ENCODE results near the gene GRIP1. TPM values are rescaled to one million over a fixed set of nuclear protein-coding genes. Genes with fewer than 3 reads are reported as not detected.

The GRIP1 gene
- total RNA-seq, 2 experiments from 2014 or later = 0.53 to 0.95 TPM

- no peaks in the 10 kb centered on the region for H3K4me1 Mint-ChIP-seq (ENCODE audit: low read depth)
- DNase-seq = no peak
- no peaks in the 10 kb centered on the region for H3K36me3 Mint-ChIP-seq
- CTCF ChIA-PET = interaction anchor here (0.6 to 3.7 kb wide), 2 partner anchors 43 to 135 kb away, joined by 3 to 17 read pairs; no protein-coding TSS in a partner anchor
- no peaks in the 10 kb centered on the region for H3K27me3 Mint-ChIP-seq
- POLR2A ChIA-PET = no interaction called here
- no peak overlapping the region for H3K4me3 Mint-ChIP-seq
- H3K9me3 Mint-ChIP-seq = no peaks in the 10 kb centered on the region
- intact Hi-C loops (cut with micrococcal nuclease) = loop anchor here (10.0 kb wide), 2 partner anchors 299 to 1089 kb away; no protein-coding TSS in a partner anchor
- no peak overlapping the region for H3K27ac Mint-ChIP-seq
Observed at GRCh38 chr12:66403746-66404145, 275.1 kb downstream of the GRIP1 start.

GRCh38 chr12:66399911-66400306 is 279.0 kb downstream of the GRIP1 start:
- ChIA-PET CTCF (no interaction called here), POLR2A (no interaction called here)
- no peak overlapping the region for H3K27ac Mint-ChIP-seq
- DNase-seq = no peak
- no peaks in the 10 kb centered on the region for H3K36me3 Mint-ChIP-seq
- intact Hi-C loops (cut with micrococcal nuclease) = loop anchor here (10.0 kb wide), 2 partner anchors 295 to 1085 kb away; no protein-coding TSS in a partner anchor
- H3K9me3 Mint-ChIP-seq = no peaks in the 10 kb centered on the region
- H3K4me1 Mint-ChIP-seq (ENCODE audit: low read depth) = no peaks in the 10 kb centered on the region
- peaks cover 11% of the 10 kb centered on the region for H3K27me3 Mint-ChIP-seq
- H3K4me3 Mint-ChIP-seq = no peak overlapping the region

- CTCF ChIA-PET = interaction anchor here (1.2 to 1.7 kb wide), 2 partner anchors 9 to 129 kb away, joined by 3 to 7 read pairs; no protein-coding TSS in a partner anchor
- no peak for DNase-seq
- H3K9me3 Mint-ChIP-seq = no peaks in the 10 kb centered on the region
- intact Hi-C loops (cut with micrococcal nuclease) = no loop called here
- POLR2A ChIA-PET = no interaction called here
- no peak overlapping the region for H3K4me3 Mint-ChIP-seq
- no peak overlapping the region for H3K27ac Mint-ChIP-seq
- no peaks in the 10 kb centered on the region for H3K36me3 Mint-ChIP-seq
- H3K27me3 Mint-ChIP-seq = peaks cover 15% of the 10 kb centered on the region
- H3K4me1 Mint-ChIP-seq (ENCODE audit: low read depth) = peaks cover 5% of the 10 kb centered on the region
Observed at GRCh38 chr12:66398931-66399910, 279.7 kb downstream of the GRIP1 start.

- Mint-ChIP-seq H3K4me3 (no peak overlapping the region), H3K9me3 (no peaks in the 10 kb centered on the region), H3K27ac (no peak overlapping the region), H3K4me1 (ENCODE audit: low read depth) (peaks cover 14% of the 10 kb centered on the region), H3K36me3 (no peaks in the 10 kb centered on the region), H3K27me3 (peaks cover 16% of the 10 kb centered on the region)
- ChIA-PET POLR2A (interaction anchor here (0.6 kb wide), 2 partner anchors 16 to 377 kb away, joined by 3 read pairs; no protein-coding TSS in a partner anchor), CTCF (interaction anchor here (1.7 kb wide), 1 partner anchor 11 kb away, joined by 7 read pairs; no protein-coding TSS in a partner anchor)
- DNase-seq = no peak
- intact Hi-C loops (cut with micrococcal nuclease) = no loop called here
Observed at GRCh38 chr12:66397574-66398290, 281.1 kb downstream of the GRIP1 start.

- ChIA-PET POLR2A (no interaction called here), CTCF (interaction anchor here (1.0 to 1.9 kb wide), 3 partner anchors 15 to 124 kb away, joined by 3 to 4 read pairs (median 3); no protein-coding TSS in a partner anchor)
- Mint-ChIP-seq H3K4me3 (no peak overlapping the region), H3K4me1 (ENCODE audit: low read depth) (peaks cover 14% of the 10 kb centered on the region), H3K27me3 (peaks cover 16% of the 10 kb centered on the region), H3K27ac (no peak overlapping the region), H3K9me3 (no peaks in the 10 kb centered on the region), H3K36me3 (no peaks in the 10 kb centered on the region)
- intact Hi-C loops (cut with micrococcal nuclease) = no loop called here
- no peak for DNase-seq
Observed at GRCh38 chr12:66393890-66394289, 285.0 kb downstream of the GRIP1 start.

GRCh38 chr12:66392266-66392915 is 286.5 kb downstream of the GRIP1 start:
- H3K4me3 Mint-ChIP-seq = no peak overlapping the region
- ChIA-PET POLR2A (no interaction called here), CTCF (no interaction called here)
- intact Hi-C loops (cut with micrococcal nuclease) = no loop called here
- peaks cover 2% of the 10 kb centered on the region for H3K36me3 Mint-ChIP-seq
- peaks cover 14% of the 10 kb centered on the region for H3K4me1 Mint-ChIP-seq (ENCODE audit: low read depth)
- H3K27me3 Mint-ChIP-seq = peaks cover 16% of the 10 kb centered on the region
- no peak overlapping the region for H3K27ac Mint-ChIP-seq
- no peaks in the 10 kb centered on the region for H3K9me3 Mint-ChIP-seq
- DNase-seq = no peak

- Mint-ChIP-seq H3K27me3 (no peaks in the 10 kb centered on the region), H3K4me3 (no peak overlapping the region), H3K36me3 (peaks cover 7% of the 10 kb centered on the region), H3K9me3 (no peaks in the 10 kb centered on the region), H3K27ac (no peak overlapping the region), H3K4me1 (ENCODE audit: low read depth) (peaks cover 3% of the 10 kb centered on the region)
- DNase-seq = no peak
- ChIA-PET CTCF (interaction anchor here (0.6 kb wide), 1 partner anchor 107 kb away, joined by 3 read pairs; no protein-coding TSS in a partner anchor), POLR2A (no interaction called here)
- intact Hi-C loops (cut with micrococcal nuclease) = no loop called here
Observed at GRCh38 chr12:66388517-66388916, 290.4 kb downstream of the GRIP1 start.

- Mint-ChIP-seq H3K36me3 (peaks cover 7% of the 10 kb centered on the region), H3K27ac (no peak overlapping the region), H3K4me1 (ENCODE audit: low read depth) (no peaks in the 10 kb centered on the region), H3K9me3 (no peaks in the 10 kb centered on the region), H3K4me3 (no peak overlapping the region), H3K27me3 (no peaks in the 10 kb centered on the region)
- ChIA-PET POLR2A (interaction anchor here (0.6 kb wide), 1 partner anchor 27 kb away, joined by 3 read pairs; no protein-coding TSS in a partner anchor), CTCF (no interaction called here)
- DNase-seq = no peak
- intact Hi-C loops (cut with micrococcal nuclease) = no loop called here
Observed at GRCh38 chr12:66387117-66387516, 291.8 kb downstream of the GRIP1 start.

GRCh38 chr12:66380769-66381535 is 297.9 kb downstream of the GRIP1 start:
- no peak overlapping the region for H3K4me3 Mint-ChIP-seq
- intact Hi-C loops (cut with micrococcal nuclease) = no loop called here
- no peaks in the 10 kb centered on the region for H3K27me3 Mint-ChIP-seq
- no peak for DNase-seq
- H3K27ac Mint-ChIP-seq = no peak overlapping the region
- H3K4me1 Mint-ChIP-seq (ENCODE audit: low read depth) = no peaks in the 10 kb centered on the region
- peaks cover 8% of the 10 kb centered on the region for H3K36me3 Mint-ChIP-seq
- no peaks in the 10 kb centered on the region for H3K9me3 Mint-ChIP-seq
- ChIA-PET POLR2A (no interaction called here), CTCF (no interaction called here)

- H3K4me3 Mint-ChIP-seq = no peak overlapping the region
- DNase-seq = no peak
Observed at GRCh38 chr12:66379616-66380015, 299.3 kb downstream of the GRIP1 start.

GRCh38 chr12:66375560-66375959 is 303.3 kb downstream of the GRIP1 start:
- H3K27me3 Mint-ChIP-seq = no peaks in the 10 kb centered on the region
- CTCF ChIA-PET = interaction anchor here (0.6 to 2.2 kb wide), 2 partner anchors 106 to 1560 kb away, joined by 5 to 7 read pairs; no protein-coding TSS in a partner anchor
- POLR2A ChIA-PET = no interaction called here

More at GRCh38 chr12:66379616-66380015, 299.3 kb downstream of the GRIP1 start:
- no peak overlapping the region for H3K27ac Mint-ChIP-seq
- H3K27me3 Mint-ChIP-seq = no peaks in the 10 kb centered on the region
- H3K36me3 Mint-ChIP-seq = peaks cover 5% of the 10 kb centered on the region
- H3K9me3 Mint-ChIP-seq = no peaks in the 10 kb centered on the region
- CTCF ChIA-PET = interaction anchor here (1.6 kb wide), 1 partner anchor 110 kb away, joined by 3 read pairs; no protein-coding TSS in a partner anchor
- no peaks in the 10 kb centered on the region for H3K4me1 Mint-ChIP-seq (ENCODE audit: low read depth)
- intact Hi-C loops (cut with micrococcal nuclease) = no loop called here
- POLR2A ChIA-PET = no interaction called here

More at GRCh38 chr12:66375560-66375959, 303.3 kb downstream of the GRIP1 start:
- no peak overlapping the region for H3K27ac Mint-ChIP-seq
- H3K4me1 Mint-ChIP-seq (ENCODE audit: low read depth) = no peaks in the 10 kb centered on the region
- no peaks in the 10 kb centered on the region for H3K9me3 Mint-ChIP-seq
- no peak overlapping the region for H3K4me3 Mint-ChIP-seq
- intact Hi-C loops (cut with micrococcal nuclease) = no loop called here
- peaks cover 7% of the 10 kb centered on the region for H3K36me3 Mint-ChIP-seq
- DNase-seq = no peak

All from activated CD4-positive, alpha-beta memory T cell treated with anti-CD3 and anti-CD28 coated beads for 36 hours (primary cell).